Activated CD4-positive, alpha-beta T cell treated with anti-CD3 and anti-CD28 coated beads, Interleukin-2, amount 50 U/mL, for 4 hours (primary cell): ENCODE data around the gene RBMS3.
"Not testable (repeated sequence)": the region's sequence is repeated elsewhere in the genome, so short reads cannot be mapped to it uniquely, and the experiment has no call there.

Experiments
- DNase-seq, 2 experiments: peaks; one replicate each; pipeline ENCODE4 v3.0.0-alpha.2; 2020

Gene RBMS3

GRCh38 chr3:29440413-29441305 is 159.8 kb downstream of the RBMS3 start:
- no peak for DNase-seq

GRCh38 chr3:29441422-29441821 is 160.6 kb downstream of the RBMS3 start:
- no peak for DNase-seq

GRCh38 chr3:29447946-29448627 is 167.2 kb downstream of the RBMS3 start:
- DNase-seq = no peak

GRCh38 chr3:29451920-29452319 is 171.0 kb downstream of the RBMS3 start:
- DNase-seq = no peak

GRCh38 chr3:29452934-29453283 is 172.0 kb downstream of the RBMS3 start:
- DNase-seq = no peak

- no peak for DNase-seq
Measured at GRCh38 chr3:29453284-29454001, 172.6 kb downstream of the RBMS3 start.

- no peak for DNase-seq
Measured at GRCh38 chr3:29454161-29454611, 173.3 kb downstream of the RBMS3 start.

GRCh38 chr3:29456901-29457300 is 176.0 kb downstream of the RBMS3 start:
- no peak for DNase-seq

GRCh38 chr3:29463304-29463703 is 182.4 kb downstream of the RBMS3 start:
- DNase-seq = no peak

GRCh38 chr3:29465836-29466235 is 185.0 kb downstream of the RBMS3 start:
- no peak for DNase-seq

- no peak for DNase-seq
Measured at GRCh38 chr3:29466442-29466841, 185.6 kb downstream of the RBMS3 start.

GRCh38 chr3:29468187-29468586 is 187.3 kb downstream of the RBMS3 start:
- no peak for DNase-seq

- not testable (repeated sequence) for DNase-seq
Measured at GRCh38 chr3:29473481-29474170, 192.8 kb downstream of the RBMS3 start.

GRCh38 chr3:29475305-29475840 is 194.5 kb downstream of the RBMS3 start:
- DNase-seq = no peak

- no peak for DNase-seq
Measured at GRCh38 chr3:29475854-29476253, 195.0 kb downstream of the RBMS3 start.

- DNase-seq = no peak
Measured at GRCh38 chr3:29478611-29479010, 197.7 kb downstream of the RBMS3 start.

GRCh38 chr3:29481249-29481648 is 200.4 kb downstream of the RBMS3 start:
- DNase-seq = no peak

GRCh38 chr3:29481969-29482767 is 201.3 kb downstream of the RBMS3 start:
- DNase-seq = no peak

GRCh38 chr3:29484633-29485032 is 203.8 kb downstream of the RBMS3 start:
- DNase-seq = no peak

GRCh38 chr3:29486096-29486495 is 205.2 kb downstream of the RBMS3 start:
- DNase-seq = no peak

- DNase-seq = no peak
Measured at GRCh38 chr3:29486917-29487316, 206.0 kb downstream of the RBMS3 start.

GRCh38 chr3:29488922-29489321 is 208.1 kb downstream of the RBMS3 start:
- DNase-seq = no peak
